ENCODE data around the gene MEIS2.

Gene MEIS2

GRCh38 chr15:36878684-36879262 is 221.6 kb downstream of the MEIS2 start:
- ChIA-PET POLR2A (no interaction called here), CTCF (no interaction called here)
- no peak for TF ChIP-seq L3MBTL2 (conservative IDR thresholded peaks at IDR 0.05)
- no peak for TF ChIP-seq LEF1 (IDR thresholded peaks at IDR 0.05; ENCODE audit: borderline replicate concordance)
- no peak for TF ChIP-seq CTBP1 (IDR thresholded peaks at IDR 0.05; ENCODE audit: borderline replicate concordance)
- no peak for DNase-seq (ENCODE audit: extremely low spot score)

- POLR2A ChIA-PET, result interaction anchor here (1.8 kb wide), 1 partner anchor 223 kb away, joined by 4 read pairs; no protein-coding TSS in a partner anchor
- TF ChIP-seq FOXK2 (IDR thresholded peaks at IDR 0.05), result no peak
- TF ChIP-seq SP1 (IDR thresholded peaks at IDR 0.05), result no peak
- no peak for TF ChIP-seq SUZ12 (IDR thresholded peaks at IDR 0.05)
- no peak for TF ChIP-seq FOXM1 (IDR thresholded peaks at IDR 0.05; ENCODE audit: borderline replicate concordance)
- no peak for TF ChIP-seq BHLHE40 (IDR thresholded peaks at IDR 0.05; ENCODE audit: borderline replicate concordance)
- no peak for TF ChIP-seq HDGF (IDR thresholded peaks at IDR 0.05; ENCODE audit: borderline replicate concordance)
- no peak for TF ChIP-seq FOXA1 (IDR thresholded peaks at IDR 0.05)
- no peak for TF ChIP-seq NFRKB (IDR thresholded peaks at IDR 0.05)
- no peak for TF ChIP-seq LEF1 (IDR thresholded peaks at IDR 0.05; ENCODE audit: borderline replicate concordance)
- no peak for TF ChIP-seq CTBP1 (IDR thresholded peaks at IDR 0.05; ENCODE audit: borderline replicate concordance)
- no peak for TF ChIP-seq PKNOX1 (IDR thresholded peaks at IDR 0.05)
- TF ChIP-seq TARDBP (IDR thresholded peaks at IDR 0.05), result no peak
- TF ChIP-seq L3MBTL2 (conservative IDR thresholded peaks at IDR 0.05), result no peak
- no peak for TF ChIP-seq ARNT (IDR thresholded peaks at IDR 0.05)
- no peak for TF ChIP-seq ELF4 (IDR thresholded peaks at IDR 0.05)
- TF ChIP-seq ZNF384 (IDR thresholded peaks at IDR 0.05), result no peak
- no peak for DNase-seq (ENCODE audit: extremely low spot score)
Measured at GRCh38 chr15:36877796-36878683, 222.3 kb downstream of the MEIS2 start.

GRCh38 chr15:36877294-36877693 is 223.1 kb downstream of the MEIS2 start:
- ChIA-PET POLR2A (interaction anchor here (1.8 kb wide), 1 partner anchor 224 kb away, joined by 4 read pairs; no protein-coding TSS in a partner anchor), CTCF (no interaction called here)
- no peak for TF ChIP-seq FOXA1 (IDR thresholded peaks at IDR 0.05)
- no peak for TF ChIP-seq NFRKB (IDR thresholded peaks at IDR 0.05)
- TF ChIP-seq CTBP1 (IDR thresholded peaks at IDR 0.05; ENCODE audit: borderline replicate concordance), result no peak
- no peak for TF ChIP-seq HDGF (IDR thresholded peaks at IDR 0.05; ENCODE audit: borderline replicate concordance)
- no peak for TF ChIP-seq BHLHE40 (IDR thresholded peaks at IDR 0.05; ENCODE audit: borderline replicate concordance)
- no peak for DNase-seq (ENCODE audit: extremely low spot score)

More at GRCh38 chr15:36877796-36878683, 222.3 kb downstream of the MEIS2 start:
- CTCF ChIA-PET, result no interaction called here

- DNase-seq (ENCODE audit: extremely low spot score), result no peak
- CTCF ChIA-PET, result interaction anchor here (1.3 kb wide), 1 partner anchor 1016 kb away, joined by 3 read pairs; no protein-coding TSS in a partner anchor
- TF ChIP-seq NFRKB (IDR thresholded peaks at IDR 0.05) (no peak), FOXK2 (IDR thresholded peaks at IDR 0.05) (no peak), PKNOX1 (IDR thresholded peaks at IDR 0.05) (no peak), BHLHE40 (IDR thresholded peaks at IDR 0.05; ENCODE audit: borderline replicate concordance) (no peak), HDGF (IDR thresholded peaks at IDR 0.05; ENCODE audit: borderline replicate concordance) (no peak), FOXA1 (IDR thresholded peaks at IDR 0.05) (no peak), ELF4 (IDR thresholded peaks at IDR 0.05) (no peak), CTBP1 (IDR thresholded peaks at IDR 0.05; ENCODE audit: borderline replicate concordance) (no peak), SUZ12 (IDR thresholded peaks at IDR 0.05) (no peak), ARNT (IDR thresholded peaks at IDR 0.05) (no peak), SP1 (IDR thresholded peaks at IDR 0.05) (no peak)
- POLR2A ChIA-PET, result no interaction called here
Measured at GRCh38 chr15:36875740-36876334, 224.5 kb downstream of the MEIS2 start.

GRCh38 chr15:36874930-36875329 is 225.4 kb downstream of the MEIS2 start:
- TF ChIP-seq TARDBP (IDR thresholded peaks at IDR 0.05) (no peak), LEF1 (IDR thresholded peaks at IDR 0.05; ENCODE audit: borderline replicate concordance) (no peak), L3MBTL2 (conservative IDR thresholded peaks at IDR 0.05) (no peak), PKNOX1 (IDR thresholded peaks at IDR 0.05) (no peak), NFRKB (IDR thresholded peaks at IDR 0.05) (no peak), FOXM1 (IDR thresholded peaks at IDR 0.05; ENCODE audit: borderline replicate concordance) (no peak)
- ChIA-PET CTCF (interaction anchor here (1.1 kb wide), 1 partner anchor 9 kb away, joined by 3 read pairs; no protein-coding TSS in a partner anchor), POLR2A (no interaction called here)
- DNase-seq (ENCODE audit: extremely low spot score), result no peak

GRCh38 chr15:36867436-36867835 is 232.9 kb downstream of the MEIS2 start:
- no peak for DNase-seq (ENCODE audit: extremely low spot score)
- CTCF ChIA-PET, result no interaction called here
- POLR2A ChIA-PET, result no interaction called here
- no peak for TF ChIP-seq FOXM1 (IDR thresholded peaks at IDR 0.05; ENCODE audit: borderline replicate concordance)
- no peak for TF ChIP-seq TARDBP (IDR thresholded peaks at IDR 0.05)
- no peak for TF ChIP-seq HDGF (IDR thresholded peaks at IDR 0.05; ENCODE audit: borderline replicate concordance)
- no peak for TF ChIP-seq SUZ12 (IDR thresholded peaks at IDR 0.05)
- no peak for TF ChIP-seq PKNOX1 (IDR thresholded peaks at IDR 0.05)
- no peak for TF ChIP-seq BHLHE40 (IDR thresholded peaks at IDR 0.05; ENCODE audit: borderline replicate concordance)
- TF ChIP-seq LEF1 (IDR thresholded peaks at IDR 0.05; ENCODE audit: borderline replicate concordance), result no peak

Measured in HEK293T (cell line).